HG03342 (cell line): ENCODE measurements around the gene SPR.
A peak's percentile ranks its signal among the peaks of the same experiment; 100 is the strongest.

Experiments
- ATAC-seq: cut with Tn5 transposase; IDR thresholded peaks from one replicate; pipeline ENCODE4 v1.9.1; 2021; ENCODE audit warnings: mild to moderate bottlenecking, moderate library complexity; ENCODE audit not compliant: unreplicated experiment

The SPR gene

GRCh38 chr2:72915320-72915906 lies 28.2 kb downstream of the SPR start:
- no peak for ATAC-seq

GRCh38 chr2:72915907-72916742 lies 28.9 kb downstream of the SPR start:
- ATAC-seq = peak; percentile 62

- peak; percentile 0 for ATAC-seq
Observed at GRCh38 chr2:72916743-72917137, 29.5 kb downstream of the SPR start.

- peak; percentile 44 for ATAC-seq
Observed at GRCh38 chr2:72917138-72917876, 30.1 kb downstream of the SPR start, which contains the start of gene EMX1. EMX1 (plus strand) TSS chr2:72917519; CDS start chr2:72917853, 334 bp downstream.

- no peak for ATAC-seq
Observed at GRCh38 chr2:72917877-72918553, 30.8 kb downstream of the SPR start.

- no peak for ATAC-seq
Observed at GRCh38 chr2:72919414-72920317, 32.5 kb downstream of the SPR start.

- no peak for ATAC-seq
Observed at GRCh38 chr2:72920318-72921087, 33.3 kb downstream of the SPR start.

GRCh38 chr2:72921088-72921851 lies 34.1 kb downstream of the SPR start:
- ATAC-seq = no peak

GRCh38 chr2:72921853-72922252 lies 34.6 kb downstream of the SPR start:
- no peak for ATAC-seq

- ATAC-seq = no peak
Observed at GRCh38 chr2:72923833-72924352, 36.7 kb downstream of the SPR start.

- peak; percentile 42 for ATAC-seq
Observed at GRCh38 chr2:72924353-72925240, 37.4 kb downstream of the SPR start.

- ATAC-seq = no peak
Observed at GRCh38 chr2:72925328-72925943, 38.2 kb downstream of the SPR start.

GRCh38 chr2:72926368-72926767 lies 39.2 kb downstream of the SPR start:
- ATAC-seq = no peak

GRCh38 chr2:72926811-72927465 lies 39.7 kb downstream of the SPR start:
- ATAC-seq = no peak

- ATAC-seq = no peak
Observed at GRCh38 chr2:72927619-72928550, 40.7 kb downstream of the SPR start.
